Measurements from ENCODE around the gene ZNF511.

GRCh38 chr10:133280391-133281059 is 28.2 kb upstream of the ZNF511 start:
- TF ChIP-seq POLR2A (IDR thresholded peaks at IDR 0.05): no peak
- TF ChIP-seq, protein P1, sequence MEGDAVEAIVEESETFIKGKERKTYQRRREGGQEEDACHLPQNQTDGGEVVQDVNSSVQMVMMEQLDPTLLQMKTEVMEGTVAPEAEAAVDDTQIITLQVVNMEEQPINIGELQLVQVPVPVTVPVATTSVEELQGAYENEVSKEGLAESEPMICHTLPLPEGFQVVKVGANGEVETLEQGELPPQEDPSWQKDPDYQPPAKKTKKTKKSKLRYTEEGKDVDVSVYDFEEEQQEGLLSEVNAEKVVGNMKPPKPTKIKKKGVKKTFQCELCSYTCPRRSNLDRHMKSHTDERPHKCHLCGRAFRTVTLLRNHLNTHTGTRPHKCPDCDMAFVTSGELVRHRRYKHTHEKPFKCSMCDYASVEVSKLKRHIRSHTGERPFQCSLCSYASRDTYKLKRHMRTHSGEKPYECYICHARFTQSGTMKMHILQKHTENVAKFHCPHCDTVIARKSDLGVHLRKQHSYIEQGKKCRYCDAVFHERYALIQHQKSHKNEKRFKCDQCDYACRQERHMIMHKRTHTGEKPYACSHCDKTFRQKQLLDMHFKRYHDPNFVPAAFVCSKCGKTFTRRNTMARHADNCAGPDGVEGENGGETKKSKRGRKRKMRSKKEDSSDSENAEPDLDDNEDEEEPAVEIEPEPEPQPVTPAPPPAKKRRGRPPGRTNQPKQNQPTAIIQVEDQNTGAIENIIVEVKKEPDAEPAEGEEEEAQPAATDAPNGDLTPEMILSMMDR (IDR thresholded peaks at IDR 0.05): no peak

Data from uterus (tissue), 2 donors.